ENCODE data around the gene CDC27.
A peak's percentile ranks its signal among the peaks of the same experiment; 100 is the strongest.
"Not testable (repeated sequence)": the region's sequence is repeated elsewhere in the genome, so short reads cannot be mapped to it uniquely, and the experiment has no call there.

Gene CDC27

GRCh38 chr17:47162013-47162622, 27.0 kb downstream of the CDC27 start:
- TF ChIP-seq TAF1 (IDR thresholded peaks at IDR 0.05; ENCODE audit: low read depth, low read length) = no peak
- TF ChIP-seq POLR2AphosphoS5 (IDR thresholded peaks at IDR 0.05; ENCODE audit: low read depth, low read length) = no peak
- no peak for TF ChIP-seq SPI1 (IDR thresholded peaks at IDR 0.05; ENCODE audit: low read depth, low read length)
- no peak for TF ChIP-seq PAX5 (IDR thresholded peaks at IDR 0.05; ENCODE audit: insufficient read depth, low read length, severe bottlenecking)
- TF ChIP-seq POU2F2 (IDR thresholded peaks at IDR 0.05; ENCODE audit: low read depth, low read length) = no peak
- no peak for TF ChIP-seq POLR2A (IDR thresholded peaks at IDR 0.05; ENCODE audit: low read depth, low read length)
- DNase-seq (ENCODE audit: insufficient read length, low spot score) = no peak
- no peak for FAIRE-seq

GRCh38 chr17:47159315-47159714, 29.8 kb downstream of the CDC27 start:
- FAIRE-seq (no peak), DNase-seq (ENCODE audit: insufficient read length, low spot score) (no peak)
- TF ChIP-seq SPI1 (IDR thresholded peaks at IDR 0.05; ENCODE audit: low read depth, low read length) = no peak

- DNase-seq (ENCODE audit: insufficient read length, low spot score) (no peak), FAIRE-seq (no peak)
- no peak for TF ChIP-seq PAX5 (IDR thresholded peaks at IDR 0.05; ENCODE audit: insufficient read depth, low read length, severe bottlenecking)
- no peak for TF ChIP-seq SPI1 (IDR thresholded peaks at IDR 0.05; ENCODE audit: low read depth, low read length)
- TF ChIP-seq POLR2AphosphoS5 (IDR thresholded peaks at IDR 0.05; ENCODE audit: low read depth, low read length) = no peak
- TF ChIP-seq TAF1 (IDR thresholded peaks at IDR 0.05; ENCODE audit: low read depth, low read length) = no peak
- TF ChIP-seq POLR2A (IDR thresholded peaks at IDR 0.05; ENCODE audit: low read depth, low read length) = no peak
- no peak for TF ChIP-seq POU2F2 (IDR thresholded peaks at IDR 0.05; ENCODE audit: low read depth, low read length)
Observed at GRCh38 chr17:47145351-47145750, 43.7 kb downstream of the CDC27 start.

- DNase-seq (ENCODE audit: insufficient read length, low spot score) (no peak), FAIRE-seq (peak; percentile 85)
- TF ChIP-seq SPI1 (IDR thresholded peaks at IDR 0.05; ENCODE audit: low read depth, low read length) = no peak
- TF ChIP-seq TAF1 (IDR thresholded peaks at IDR 0.05; ENCODE audit: low read depth, low read length) = no peak
- no peak for TF ChIP-seq POU2F2 (IDR thresholded peaks at IDR 0.05; ENCODE audit: low read depth, low read length)
- TF ChIP-seq POLR2AphosphoS5 (IDR thresholded peaks at IDR 0.05; ENCODE audit: low read depth, low read length) = no peak
Observed at GRCh38 chr17:47135235-47135634, 53.9 kb downstream of the CDC27 start.

- DNase-seq (ENCODE audit: insufficient read length, low spot score); FAIRE-seq: not testable (repeated sequence)
Observed at GRCh38 chr17:47134354-47134753, 54.7 kb downstream of the CDC27 start.

- TF ChIP-seq POLR2AphosphoS5 (IDR thresholded peaks at IDR 0.05; ENCODE audit: low read depth, low read length) = no peak
- TF ChIP-seq POLR2A (IDR thresholded peaks at IDR 0.05; ENCODE audit: low read depth, low read length) = no peak
- TF ChIP-seq SPI1 (IDR thresholded peaks at IDR 0.05; ENCODE audit: low read depth, low read length) = no peak
- no peak for TF ChIP-seq PAX5 (IDR thresholded peaks at IDR 0.05; ENCODE audit: insufficient read depth, low read length, severe bottlenecking)
- TF ChIP-seq POU2F2 (IDR thresholded peaks at IDR 0.05; ENCODE audit: low read depth, low read length) = no peak
- TF ChIP-seq TAF1 (IDR thresholded peaks at IDR 0.05; ENCODE audit: low read depth, low read length) = no peak
- no peak for FAIRE-seq
- no peak for DNase-seq (ENCODE audit: insufficient read length, low spot score)
Observed at GRCh38 chr17:47131761-47132160, 57.3 kb downstream of the CDC27 start.

- DNase-seq (ENCODE audit: insufficient read length, low spot score); FAIRE-seq: not testable (repeated sequence)
Observed at GRCh38 chr17:47126835-47127234, 62.3 kb downstream of the CDC27 start.

GRCh38 chr17:47123262-47123661, 65.8 kb downstream of the CDC27 start:
- DNase-seq (ENCODE audit: insufficient read length, low spot score); FAIRE-seq: not testable (repeated sequence)

GRCh38 chr17:47120521-47121095, 68.5 kb downstream of the CDC27 start:
- FAIRE-seq (no peak), DNase-seq (ENCODE audit: insufficient read length, low spot score) (no peak)
- TF ChIP-seq SPI1 (IDR thresholded peaks at IDR 0.05; ENCODE audit: low read depth, low read length) (no peak), POLR2A (IDR thresholded peaks at IDR 0.05; ENCODE audit: low read depth, low read length) (no peak), POLR2AphosphoS5 (IDR thresholded peaks at IDR 0.05; ENCODE audit: low read depth, low read length) (no peak), PAX5 (IDR thresholded peaks at IDR 0.05; ENCODE audit: insufficient read depth, low read length, severe bottlenecking) (no peak), POU2F2 (IDR thresholded peaks at IDR 0.05; ENCODE audit: low read depth, low read length) (no peak), TAF1 (IDR thresholded peaks at IDR 0.05; ENCODE audit: low read depth, low read length) (no peak)

- no peak for FAIRE-seq
- TF ChIP-seq POU2F2 (IDR thresholded peaks at IDR 0.05; ENCODE audit: low read depth, low read length) (no peak), SPI1 (IDR thresholded peaks at IDR 0.05; ENCODE audit: low read depth, low read length) (no peak), POLR2A (IDR thresholded peaks at IDR 0.05; ENCODE audit: low read depth, low read length) (no peak), POLR2AphosphoS5 (IDR thresholded peaks at IDR 0.05; ENCODE audit: low read depth, low read length) (no peak)
- no peak for DNase-seq (ENCODE audit: insufficient read length, low spot score)
Observed at GRCh38 chr17:47119746-47120520, 69.2 kb downstream of the CDC27 start.

GRCh38 chr17:47117386-47117785, 71.7 kb downstream of the CDC27 start:
- FAIRE-seq = no peak
- TF ChIP-seq TAF1 (IDR thresholded peaks at IDR 0.05; ENCODE audit: low read depth, low read length) (no peak), PAX5 (IDR thresholded peaks at IDR 0.05; ENCODE audit: insufficient read depth, low read length, severe bottlenecking) (no peak), POLR2A (IDR thresholded peaks at IDR 0.05; ENCODE audit: low read depth, low read length) (no peak), SPI1 (IDR thresholded peaks at IDR 0.05; ENCODE audit: low read depth, low read length) (no peak), POLR2AphosphoS5 (IDR thresholded peaks at IDR 0.05; ENCODE audit: low read depth, low read length) (no peak), POU2F2 (IDR thresholded peaks at IDR 0.05; ENCODE audit: low read depth, low read length) (no peak)
- DNase-seq (ENCODE audit: insufficient read length, low spot score) = no peak

Data from GM12891 (cell line).